Pulmonary artery endothelial cell (primary cell): ENCODE measurements around the gene CRKL. TPM values are rescaled to one million over a fixed set of nuclear protein-coding genes. Genes with fewer than 3 reads are reported as not detected.
"Not testable (repeated sequence)": the region's sequence is repeated elsewhere in the genome, so short reads cannot be mapped to it uniquely, and the experiment has no call there.

Source experiments
- DNase-seq: peaks from one replicate; pipeline ENCODE4 v3.0.0-alpha.2; 2011; ENCODE audit warnings: low read depth, low spot score
- total RNA-seq: library from RNA; depleted of rRNA; stranded (reverse); fragments of >200 nt; gene quantifications from 2 replicates; pipeline ENCODE4 v1.2.3, GENCODE V29; 2014

CRKL gene
- total RNA-seq, 1 donor from 2014 or later: 45.7 TPM

- DNase-seq: no peak
Measured at GRCh38 chr22:20933910-20934309, 16.7 kb downstream of the CRKL start.

GRCh38 chr22:20935049-20935448 lies 17.8 kb downstream of the CRKL start:
- not testable (repeated sequence) for DNase-seq

GRCh38 chr22:20935780-20936539 lies 18.8 kb downstream of the CRKL start:
- not testable (repeated sequence) for DNase-seq

- DNase-seq: no peak
Measured at GRCh38 chr22:20937031-20937793, 20.0 kb downstream of the CRKL start.

- DNase-seq: no peak
Measured at GRCh38 chr22:20937794-20938671, 20.8 kb downstream of the CRKL start.

GRCh38 chr22:20939457-20940185 lies 22.4 kb downstream of the CRKL start:
- not testable (repeated sequence) for DNase-seq

- no peak for DNase-seq
Measured at GRCh38 chr22:20940186-20940651, 23.0 kb downstream of the CRKL start.

GRCh38 chr22:20940904-20941385 lies 23.7 kb downstream of the CRKL start:
- no peak for DNase-seq

GRCh38 chr22:20942203-20942902 lies 25.1 kb downstream of the CRKL start:
- not testable (repeated sequence) for DNase-seq

GRCh38 chr22:20943104-20943933 lies 26.1 kb downstream of the CRKL start:
- no peak for DNase-seq

- no peak for DNase-seq
Measured at GRCh38 chr22:20944042-20944441, 26.8 kb downstream of the CRKL start.

- no peak for DNase-seq
Measured at GRCh38 chr22:20945578-20945934, 28.3 kb downstream of the CRKL start.

- DNase-seq: peak; percentile 32
Measured at GRCh38 chr22:20946080-20946986, 29.1 kb downstream of the CRKL start.

- DNase-seq: no peak
Measured at GRCh38 chr22:20946991-20947390, 29.8 kb downstream of the CRKL start.

- no peak for DNase-seq
Measured at GRCh38 chr22:20948450-20948849, 31.2 kb downstream of the CRKL start.

- DNase-seq: no peak
Measured at GRCh38 chr22:20948989-20949388, 31.8 kb downstream of the CRKL start.

GRCh38 chr22:20949698-20950183 lies 32.5 kb downstream of the CRKL start:
- no peak for DNase-seq
